Activated T-helper 17 cell treated with anti-CD3 and anti-CD28 coated beads, Interleukin-2, amount 50 U/mL, for 72 hours (primary cell): ENCODE measurements around the gene CNOT8. TPM values are rescaled to one million over a fixed set of nuclear protein-coding genes. Genes with fewer than 3 reads are reported as not detected.
"Not testable (repeated sequence)": the region's sequence is repeated elsewhere in the genome, so short reads cannot be mapped to it uniquely, and the experiment has no call there.

ENCODE experiments used
- ATAC-seq: fragments of 150-1000 bp; cut with Tn5 transposase; replicated peaks from 2 replicates; pipeline ENCODE4 v1.10.0; 2021; ENCODE audit warnings: mild to moderate bottlenecking, moderate library complexity
- H3K27ac Mint-ChIP-seq: one replicate; pipeline ENCODE4 v1.8.0; 2022; ENCODE audit warnings: mixed read lengths
- H3K27me3 Mint-ChIP-seq: one replicate; pipeline ENCODE4 v1.8.0; 2022; ENCODE audit warnings: mixed read lengths
- H3K36me3 Mint-ChIP-seq: one replicate; pipeline ENCODE4 v1.8.0; 2022; ENCODE audit warnings: low read depth, mild to moderate bottlenecking, mixed read lengths
- H3K4me1 Mint-ChIP-seq: one replicate; pipeline ENCODE4 v1.8.0; 2022; ENCODE audit warnings: mixed read lengths
- H3K4me3 Mint-ChIP-seq: one replicate; pipeline ENCODE4 v1.8.0; 2022; ENCODE audit warnings: mild to moderate bottlenecking, mixed read lengths
- H3K9me3 Mint-ChIP-seq: one replicate; pipeline ENCODE4 v1.8.0; 2022; ENCODE audit warnings: mixed read lengths
- total RNA-seq, 2 donors: library from RNA; stranded (reverse); gene quantifications; one replicate each; pipeline ENCODE4 v1.2.3, GENCODE V29; 2022

The CNOT8 gene
- total RNA-seq, 2 donors from 2014 or later, result 87.4 to 173 TPM

DNA sequence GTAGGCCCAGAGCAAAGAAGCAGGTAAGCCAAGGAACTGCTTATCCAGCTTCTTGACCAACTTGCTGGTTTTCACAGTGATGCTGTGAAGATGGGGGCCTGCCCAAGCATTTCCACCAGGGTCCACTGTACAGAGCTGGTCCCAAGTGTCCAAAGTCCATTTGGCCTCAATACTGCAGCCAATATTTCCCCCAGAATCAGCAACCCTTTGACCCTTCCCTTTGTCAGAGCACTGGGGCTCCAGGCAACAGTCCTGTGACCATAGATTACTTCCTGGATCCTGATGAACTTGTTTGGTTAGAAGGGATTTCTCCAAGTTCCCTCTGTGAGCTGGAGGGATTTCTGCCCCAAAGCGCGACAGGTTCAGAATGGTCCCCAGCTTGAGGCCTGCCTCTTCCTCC, 34.4 kb upstream of the CNOT8 start:
- Mint-ChIP-seq H3K27me3 (no peaks in the 10 kb centered on the region), H3K27ac (peak overlapping the region; percentile 20), H3K36me3 (peaks cover 62% of the 10 kb centered on the region), H3K4me1 (peaks cover 11% of the 10 kb centered on the region), H3K9me3 (no peaks in the 10 kb centered on the region), H3K4me3 (no peak overlapping the region)
- ATAC-seq, result no peak

DNA sequence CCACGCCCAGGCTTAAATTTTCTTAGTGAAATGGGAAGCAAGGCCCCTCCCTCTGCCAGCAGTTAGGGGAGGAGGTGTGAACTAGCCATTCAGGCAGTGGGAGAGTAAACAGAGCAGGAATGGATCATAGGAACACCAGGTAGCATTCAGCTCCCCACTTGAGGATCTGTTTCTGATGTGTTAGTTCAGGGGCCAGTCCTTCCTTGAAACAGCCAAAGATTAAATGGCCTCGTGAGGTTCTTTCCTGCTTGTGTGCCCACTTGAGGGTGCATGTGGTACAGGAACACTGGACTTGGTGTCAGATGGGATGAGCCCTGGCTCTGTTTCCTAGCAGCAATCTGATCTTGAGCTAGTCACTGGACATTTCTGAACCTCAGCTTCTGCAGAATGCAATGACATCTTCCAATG, 29.2 kb upstream of the CNOT8 start:
- H3K36me3 Mint-ChIP-seq, result peaks cover 48% of the 10 kb centered on the region
- no peaks in the 10 kb centered on the region for H3K27me3 Mint-ChIP-seq
- ATAC-seq, result no peak
- peak overlapping the region; percentile 82 for H3K27ac Mint-ChIP-seq
- H3K4me3 Mint-ChIP-seq, result peak overlapping the region; percentile 42
- peaks cover 25% of the 10 kb centered on the region for H3K4me1 Mint-ChIP-seq
- no peaks in the 10 kb centered on the region for H3K9me3 Mint-ChIP-seq

DNA sequence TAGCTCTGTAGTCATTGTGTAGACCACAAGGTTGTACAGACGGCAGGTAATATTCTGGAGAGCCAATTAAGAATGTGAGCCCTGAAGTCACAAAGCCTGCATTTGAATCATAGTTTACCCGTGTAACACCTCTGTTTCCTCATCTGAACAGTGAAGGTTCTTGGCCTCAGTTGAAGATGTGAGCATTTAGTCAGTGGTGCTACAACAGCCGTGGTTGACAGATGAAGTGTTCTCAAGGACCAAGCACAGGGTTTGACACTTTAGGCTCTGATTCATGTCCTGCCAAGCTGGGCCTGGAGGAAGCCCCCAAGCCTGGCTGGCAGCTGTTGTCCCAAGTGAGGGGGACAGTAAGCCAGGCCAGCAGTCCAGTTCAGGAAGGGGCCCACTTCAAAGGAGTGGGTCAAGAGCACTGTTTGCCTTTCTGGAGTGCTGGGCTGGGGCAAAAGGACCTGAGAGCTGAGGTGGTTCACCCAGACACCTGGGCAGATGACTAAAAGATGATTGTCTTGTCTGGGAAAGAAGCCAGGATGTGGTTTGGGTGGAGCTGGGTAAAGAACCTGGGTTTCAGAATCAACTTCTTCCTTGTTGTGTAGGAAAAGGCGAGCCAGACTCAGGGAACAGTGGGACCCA, 28.7 kb upstream of the CNOT8 start:
- peaks cover 25% of the 10 kb centered on the region for H3K4me1 Mint-ChIP-seq
- no peaks in the 10 kb centered on the region for H3K9me3 Mint-ChIP-seq
- H3K27ac Mint-ChIP-seq, result peak overlapping the region; percentile 82
- no peaks in the 10 kb centered on the region for H3K27me3 Mint-ChIP-seq
- ATAC-seq, result peak; percentile 86
- H3K4me3 Mint-ChIP-seq, result peak overlapping the region; percentile 42
- H3K36me3 Mint-ChIP-seq, result peaks cover 48% of the 10 kb centered on the region

DNA sequence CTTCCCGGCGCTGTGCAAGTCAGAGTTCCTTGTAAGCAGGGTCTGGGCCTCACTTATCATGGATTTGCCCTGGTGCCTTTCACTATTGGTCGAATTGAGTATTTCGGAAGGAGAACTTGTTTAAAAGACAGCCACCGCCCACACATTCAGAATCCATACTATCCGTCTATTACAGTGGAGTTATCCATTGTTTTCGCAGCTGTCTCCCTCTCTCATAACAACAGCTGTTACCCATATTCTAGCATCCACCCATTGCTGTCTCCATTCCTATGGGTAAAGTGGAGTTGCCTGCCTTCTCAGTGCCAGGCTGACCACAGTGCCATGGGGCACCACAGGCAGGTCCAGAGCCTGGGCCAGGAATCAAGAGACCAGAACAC, 28.2 kb upstream of the CNOT8 start:
- no peaks in the 10 kb centered on the region for H3K9me3 Mint-ChIP-seq
- peaks cover 25% of the 10 kb centered on the region for H3K4me1 Mint-ChIP-seq
- peaks cover 48% of the 10 kb centered on the region for H3K36me3 Mint-ChIP-seq
- no peak for ATAC-seq
- H3K27ac Mint-ChIP-seq, result peak overlapping the region; percentile 82
- H3K4me3 Mint-ChIP-seq, result peak overlapping the region; percentile 42
- no peaks in the 10 kb centered on the region for H3K27me3 Mint-ChIP-seq

DNA sequence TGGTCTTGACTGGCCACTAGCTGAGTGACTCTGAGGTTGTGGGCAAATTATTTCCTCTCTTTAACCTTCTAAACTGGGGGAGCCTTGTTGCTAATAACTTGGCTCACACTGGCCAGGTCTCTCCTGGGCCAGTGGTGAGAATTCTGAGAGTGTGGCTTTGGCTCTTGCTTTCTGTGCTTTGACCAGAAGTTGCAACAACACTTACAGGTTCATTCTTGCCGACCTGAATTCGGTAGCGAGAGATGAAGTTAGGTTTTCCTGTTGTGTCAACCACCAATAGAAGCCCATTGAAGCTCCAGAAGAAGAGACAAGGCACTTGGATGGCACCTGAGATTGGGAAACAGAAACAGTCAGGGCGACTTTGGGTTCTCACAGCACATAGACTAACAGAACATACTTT, 27.8 kb upstream of the CNOT8 start:
- Mint-ChIP-seq H3K36me3 (peaks cover 44% of the 10 kb centered on the region), H3K9me3 (no peaks in the 10 kb centered on the region), H3K27ac (peak overlapping the region; percentile 82), H3K27me3 (no peaks in the 10 kb centered on the region), H3K4me1 (peaks cover 24% of the 10 kb centered on the region), H3K4me3 (peak overlapping the region; percentile 42)
- ATAC-seq, result no peak

DNA sequence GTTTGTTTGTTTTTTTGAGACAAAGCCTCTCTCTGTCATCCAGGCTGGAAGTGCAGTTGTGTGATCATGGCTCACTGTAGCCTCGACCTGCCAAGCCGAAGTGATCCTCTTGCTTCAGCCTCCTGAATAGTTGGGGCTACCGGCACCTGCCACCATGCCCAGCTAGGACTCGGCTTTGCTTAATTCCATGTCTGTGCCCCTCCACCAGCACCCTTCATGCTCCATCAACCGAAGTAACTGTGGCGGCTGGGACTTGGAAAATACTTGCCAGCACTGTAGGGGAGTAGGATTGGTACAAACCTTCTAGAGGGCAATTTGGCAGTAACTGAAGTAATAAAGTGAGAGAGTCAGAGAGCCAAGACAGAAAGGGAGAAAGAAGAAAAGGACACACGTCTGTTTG, 27.0 kb upstream of the CNOT8 start:
- H3K36me3 Mint-ChIP-seq, result peaks cover 36% of the 10 kb centered on the region
- no peaks in the 10 kb centered on the region for H3K27me3 Mint-ChIP-seq
- H3K27ac Mint-ChIP-seq, result no peak overlapping the region
- H3K4me3 Mint-ChIP-seq, result no peak overlapping the region
- H3K4me1 Mint-ChIP-seq, result peaks cover 20% of the 10 kb centered on the region
- H3K9me3 Mint-ChIP-seq, result no peaks in the 10 kb centered on the region
- no peak for ATAC-seq

DNA sequence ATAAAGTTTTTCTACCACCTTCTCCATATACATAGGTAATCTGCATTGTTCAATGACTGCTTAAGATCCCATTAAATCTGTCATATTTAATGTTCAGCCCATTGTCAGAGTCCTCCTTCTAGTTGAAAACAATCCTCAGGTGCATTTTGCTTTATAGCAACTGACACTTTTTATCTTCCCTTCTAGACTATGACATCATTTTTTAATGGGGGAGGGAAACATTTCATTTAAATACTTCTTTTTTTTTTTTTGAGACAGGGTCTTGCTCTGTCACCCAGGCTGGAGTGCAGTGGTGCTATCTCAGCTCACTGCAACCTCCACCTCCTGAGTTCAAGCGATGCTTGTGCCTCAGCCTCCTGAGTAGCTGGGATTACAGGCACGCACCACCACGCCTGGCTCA, 25.6 kb upstream of the CNOT8 start:
- not testable (repeated sequence) for H3K4me3 Mint-ChIP-seq, H3K27me3 Mint-ChIP-seq, H3K27ac Mint-ChIP-seq, H3K9me3 Mint-ChIP-seq, ATAC-seq
- Mint-ChIP-seq H3K4me1 (peaks cover 20% of the 10 kb centered on the region), H3K36me3 (peaks cover 27% of the 10 kb centered on the region)

DNA sequence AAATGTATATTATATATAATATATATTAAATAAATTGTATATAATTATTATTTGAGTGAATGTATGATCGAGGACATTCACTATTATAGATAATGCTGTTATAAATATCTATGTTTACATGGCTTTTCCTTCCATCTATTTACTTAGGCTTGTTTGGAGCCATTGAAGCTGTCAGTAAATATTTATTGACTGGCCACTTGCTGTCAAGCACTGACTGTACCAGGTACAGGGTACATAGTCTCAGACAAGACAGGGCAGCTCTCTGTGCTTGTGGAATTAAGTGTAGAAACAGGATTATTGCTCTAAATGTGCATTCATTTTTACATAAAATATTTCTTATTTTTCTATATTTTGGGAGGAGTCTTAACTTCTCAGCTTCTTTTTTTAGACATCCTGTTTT, 24.4 kb upstream of the CNOT8 start:
- H3K27ac Mint-ChIP-seq, result no peak overlapping the region
- no peak for ATAC-seq
- peaks cover 14% of the 10 kb centered on the region for H3K4me1 Mint-ChIP-seq
- no peaks in the 10 kb centered on the region for H3K27me3 Mint-ChIP-seq
- H3K9me3 Mint-ChIP-seq, result no peaks in the 10 kb centered on the region
- H3K36me3 Mint-ChIP-seq, result peaks cover 21% of the 10 kb centered on the region
- H3K4me3 Mint-ChIP-seq, result no peak overlapping the region

DNA sequence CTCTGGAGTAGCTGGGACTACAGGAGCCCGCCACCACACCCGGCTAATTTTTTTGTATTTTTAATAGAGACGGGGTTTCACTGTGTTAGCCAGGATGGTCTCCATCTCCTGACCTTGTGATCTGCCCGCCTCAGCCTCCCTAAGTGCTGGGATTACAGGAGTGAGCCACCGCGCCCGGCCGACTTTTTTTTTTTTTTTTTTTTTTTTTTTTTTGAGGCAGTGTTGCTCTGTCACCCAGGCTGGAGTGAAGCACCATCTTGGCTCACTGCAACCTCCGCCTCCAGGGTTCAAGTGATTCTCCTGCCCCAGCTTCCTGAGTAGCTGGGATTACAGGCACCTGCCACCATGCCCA, 22.8 kb upstream of the CNOT8 start:
- not testable (repeated sequence) for H3K27me3 Mint-ChIP-seq, H3K4me1 Mint-ChIP-seq, ATAC-seq

DNA sequence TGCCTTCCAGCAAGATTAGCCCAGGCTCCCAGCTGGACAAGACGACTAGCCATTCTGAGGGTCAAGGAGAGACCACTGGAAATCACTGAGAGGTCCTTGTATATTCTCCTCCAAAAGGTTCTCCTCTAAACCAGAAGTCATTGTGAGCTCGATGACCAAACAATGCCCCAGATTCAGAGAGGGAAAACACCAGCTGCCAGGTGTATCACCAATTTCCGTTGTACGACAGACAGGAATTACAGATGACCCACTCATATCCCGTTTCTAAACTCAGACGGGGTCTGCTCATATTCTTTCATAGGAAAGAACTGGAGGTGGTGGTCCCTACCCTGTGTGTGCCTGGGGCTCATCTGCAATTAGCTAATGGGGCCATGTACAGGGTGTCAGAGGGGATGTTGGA, 22.2 kb upstream of the CNOT8 start:
- no peaks in the 10 kb centered on the region for H3K4me1 Mint-ChIP-seq
- no peak for ATAC-seq
- peaks cover 14% of the 10 kb centered on the region for H3K36me3 Mint-ChIP-seq
- no peaks in the 10 kb centered on the region for H3K27me3 Mint-ChIP-seq
- H3K9me3 Mint-ChIP-seq, result no peaks in the 10 kb centered on the region
- H3K4me3 Mint-ChIP-seq, result no peak overlapping the region
- no peak overlapping the region for H3K27ac Mint-ChIP-seq

More for the DNA sequence above, 22.8 kb upstream of the CNOT8 start:
- not testable (repeated sequence) for H3K27ac Mint-ChIP-seq, H3K4me3 Mint-ChIP-seq, H3K9me3 Mint-ChIP-seq
- H3K36me3 Mint-ChIP-seq, result peaks cover 17% of the 10 kb centered on the region

DNA sequence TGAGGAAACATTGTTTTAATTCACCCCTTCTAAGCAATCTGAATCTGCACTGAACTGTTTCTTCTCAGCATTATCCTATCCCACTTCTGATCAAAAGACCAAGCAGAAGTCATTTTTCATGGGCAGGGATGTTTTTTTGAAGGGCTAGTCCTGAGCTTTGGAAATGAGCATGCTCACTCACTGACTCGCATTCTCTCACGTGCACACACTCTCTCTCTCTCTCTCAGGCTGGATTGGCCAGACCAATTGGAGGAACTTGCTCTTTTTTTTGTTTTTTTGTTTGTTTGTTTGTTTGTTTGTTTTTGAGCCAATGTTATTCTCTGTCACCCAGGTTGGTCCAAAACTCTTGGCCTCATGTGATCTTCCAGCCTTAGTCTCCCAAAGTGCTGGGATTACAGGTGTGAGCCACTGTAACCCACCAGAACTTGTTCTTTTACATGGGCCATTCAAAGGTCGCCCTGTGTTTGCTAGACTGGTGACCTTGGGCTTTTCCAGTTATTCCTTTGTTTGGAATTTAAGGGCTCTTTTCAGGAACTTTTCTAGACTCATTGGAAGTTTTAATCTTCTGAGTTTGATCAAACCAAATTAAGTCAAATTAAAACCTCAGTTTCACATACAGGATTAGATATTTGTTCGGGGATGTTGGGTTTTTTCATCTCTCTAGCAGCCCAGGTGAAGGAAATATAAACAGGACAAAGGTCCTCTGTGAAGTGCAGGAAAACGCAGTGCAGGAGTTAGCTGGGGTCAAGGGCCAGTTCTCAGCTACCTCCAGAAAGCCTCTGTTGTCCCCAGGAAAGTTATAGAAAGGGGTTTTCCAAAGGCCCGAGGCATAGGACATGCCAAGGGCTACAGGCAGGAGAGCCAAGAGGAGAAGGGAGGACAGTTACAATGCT, 21.2 kb upstream of the CNOT8 start:
- Mint-ChIP-seq H3K36me3 (peaks cover 7% of the 10 kb centered on the region), H3K27me3 (no peaks in the 10 kb centered on the region), H3K9me3 (no peaks in the 10 kb centered on the region), H3K27ac (peak overlapping the region; percentile 44), H3K4me3 (no peak overlapping the region), H3K4me1 (no peaks in the 10 kb centered on the region)
- ATAC-seq, result no peak

DNA sequence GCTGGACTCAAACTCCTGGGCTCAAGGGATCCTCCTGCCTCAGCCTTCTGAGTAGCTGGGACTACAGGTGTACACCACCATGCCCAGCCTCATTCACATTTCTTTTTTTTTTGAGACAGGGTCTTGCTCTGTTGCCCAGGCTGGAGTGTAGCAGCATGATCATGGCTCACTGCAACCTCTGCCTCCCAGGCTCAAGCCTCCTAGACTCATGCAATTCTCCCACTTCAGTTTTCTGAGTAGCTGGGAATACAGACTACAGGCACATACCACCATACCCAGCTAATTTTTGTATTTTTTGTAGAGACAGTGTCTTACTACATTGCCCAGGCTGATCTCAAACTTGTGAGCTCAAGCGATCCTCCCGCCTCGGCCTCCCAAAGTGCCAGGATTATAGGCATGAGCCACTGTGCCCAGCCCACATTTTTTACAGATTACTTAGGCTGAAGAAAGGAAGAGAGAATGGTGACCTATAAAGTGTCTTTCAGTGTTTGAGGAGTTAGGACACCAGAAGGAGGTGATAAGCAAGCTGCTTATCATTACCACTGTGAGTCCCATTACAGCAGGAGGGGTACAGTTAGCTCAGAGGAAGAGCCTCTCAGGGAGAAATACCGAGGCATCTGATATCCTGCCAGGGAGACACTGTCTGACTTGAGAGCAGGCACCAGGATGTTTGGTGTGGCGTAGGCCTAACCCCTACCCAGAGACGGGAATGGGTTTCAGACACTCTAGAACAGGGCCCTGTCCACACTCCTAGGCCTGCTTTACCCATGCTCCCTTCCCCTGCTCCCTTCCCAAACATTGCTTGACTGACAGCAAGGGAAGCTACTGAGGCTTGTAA, 17.8 kb upstream of the CNOT8 start:
- no peaks in the 10 kb centered on the region for H3K9me3 Mint-ChIP-seq
- H3K4me1 Mint-ChIP-seq, result no peaks in the 10 kb centered on the region
- H3K27ac Mint-ChIP-seq, result peak overlapping the region; percentile 49
- no peak for ATAC-seq
- no peaks in the 10 kb centered on the region for H3K36me3 Mint-ChIP-seq
- no peaks in the 10 kb centered on the region for H3K27me3 Mint-ChIP-seq
- H3K4me3 Mint-ChIP-seq, result no peak overlapping the region

DNA sequence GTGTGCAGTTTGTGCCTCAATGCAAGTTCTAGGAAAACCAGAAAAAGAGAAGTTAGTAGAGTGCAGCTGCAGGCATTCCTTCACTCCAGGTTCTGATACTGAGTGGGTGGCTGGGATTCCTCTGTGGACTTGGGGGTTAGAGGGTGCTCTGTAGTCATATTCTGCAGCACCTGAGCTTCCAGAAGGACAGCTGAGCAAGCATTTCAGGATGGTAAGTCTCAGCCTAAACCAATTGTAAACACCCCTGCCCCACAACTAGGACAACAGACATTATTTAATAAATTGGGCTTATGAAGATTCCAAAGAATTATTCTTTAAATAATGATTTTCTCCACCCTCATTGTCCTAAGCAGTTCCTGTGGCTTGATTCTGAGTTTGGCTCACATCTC, 17.2 kb upstream of the CNOT8 start:
- H3K27ac Mint-ChIP-seq, result no peak overlapping the region

DNA sequence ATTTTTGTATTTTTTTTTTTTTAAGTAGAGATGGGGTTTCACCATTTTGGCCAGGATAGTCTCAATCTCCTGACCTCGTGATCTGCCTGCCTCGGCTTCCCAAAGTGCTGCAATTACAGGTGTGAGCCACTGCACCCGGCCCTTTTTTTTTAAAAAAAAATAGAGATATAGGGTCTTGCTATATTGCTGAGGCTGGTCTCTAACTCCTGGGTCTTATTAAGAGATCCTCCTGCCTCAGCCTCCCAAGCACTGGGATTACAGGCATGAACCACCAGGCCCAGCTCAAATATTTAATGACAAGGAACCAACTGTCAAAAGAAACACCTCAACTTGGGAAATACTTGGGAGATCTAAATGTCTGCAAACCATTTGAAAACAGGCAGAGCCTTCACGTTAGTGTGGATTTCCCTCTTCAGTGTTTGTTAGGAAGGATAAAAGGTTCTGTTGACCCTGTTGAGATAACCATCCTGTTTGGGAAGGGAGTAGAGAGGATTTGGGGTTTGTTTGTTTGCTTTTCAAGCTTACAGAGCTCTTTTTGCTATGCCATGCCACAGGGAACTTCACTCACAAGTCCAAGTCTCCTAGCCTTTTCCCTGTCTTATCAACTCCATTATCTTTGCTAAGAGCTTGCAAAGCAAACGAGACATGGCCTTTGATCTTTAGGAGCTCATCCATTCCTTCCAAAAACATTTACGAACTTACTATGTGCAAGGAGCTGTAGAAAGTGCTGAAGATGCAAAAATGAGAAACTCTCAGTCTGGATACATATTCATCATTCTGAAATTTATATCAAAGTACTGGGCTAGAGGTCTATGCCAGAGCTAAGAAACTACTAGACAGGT, 15.5 kb upstream of the CNOT8 start:
- H3K4me1 Mint-ChIP-seq, result no peaks in the 10 kb centered on the region
- ATAC-seq, result no peak
- H3K4me3 Mint-ChIP-seq, result no peak overlapping the region
- no peaks in the 10 kb centered on the region for H3K27me3 Mint-ChIP-seq
- H3K9me3 Mint-ChIP-seq, result no peaks in the 10 kb centered on the region
- H3K27ac Mint-ChIP-seq, result no peak overlapping the region
- H3K36me3 Mint-ChIP-seq, result no peaks in the 10 kb centered on the region

More for the DNA sequence above, 17.2 kb upstream of the CNOT8 start:
- Mint-ChIP-seq H3K27me3 (no peaks in the 10 kb centered on the region), H3K4me1 (no peaks in the 10 kb centered on the region), H3K36me3 (no peaks in the 10 kb centered on the region), H3K9me3 (no peaks in the 10 kb centered on the region), H3K4me3 (no peak overlapping the region)
- no peak for ATAC-seq
